GM23338 (cell line): ENCODE results near the gene HNRNPF. TPM values are rescaled to one million over a fixed set of nuclear protein-coding genes. Genes with fewer than 3 reads are reported as not detected.

Experiments used
- ATAC-seq: fragments of 200-7000 bp; cut with Tn5 transposase; 3 replicates; pipeline ENCODE4 v1.9.1; 2020
- DNase-seq: peaks from one replicate; pipeline ENCODE4 v3.0.0-alpha.2; 2015; ENCODE audit warnings: low spot score
- H2AFZ ChIP-seq: fragments of 200-600 bp; sonication (generic); 2 replicates; pipeline ENCODE4 v1.8.0; 2016; ENCODE audit warnings: antibody characterized with exemption, mild to moderate bottlenecking, moderate library complexity
- H3F3A ChIP-seq: fragments of 200-600 bp; sonication (generic); replicated peaks from 2 replicates; pipeline ENCODE4 v1.8.0; 2017; ENCODE audit warnings: antibody characterized with exemption, mixed run types, low read depth
- H3K27ac ChIP-seq: fragments of 200-600 bp; sonication (generic); 2 replicates; pipeline ENCODE4 v1.6.1; 2016; ENCODE audit warnings: low read depth
- H3K27me3 ChIP-seq: fragments of 200-600 bp; sonication (generic); 2 replicates; pipeline ENCODE4 v1.8.0; 2016; ENCODE audit warnings: mild to moderate bottlenecking, mixed run types, moderate library complexity; ENCODE audit not compliant: insufficient read depth
- H3K36me3 ChIP-seq: fragments of 200-600 bp; sonication (generic); 2 replicates; pipeline ENCODE4 v1.8.0; 2016; ENCODE audit warnings: mild to moderate bottlenecking; ENCODE audit not compliant: insufficient read depth
- H3K4me1 ChIP-seq: fragments of 200-600 bp; sonication (generic); 2 replicates; pipeline ENCODE4 v1.8.0; 2016; ENCODE audit warnings: mild to moderate bottlenecking, moderate library complexity; ENCODE audit not compliant: insufficient read depth
- H3K4me2 ChIP-seq: fragments of 200-600 bp; sonication (generic); 2 replicates; pipeline ENCODE4 v1.7.1; 2017; ENCODE audit warnings: mixed run types
- H3K4me3 ChIP-seq: fragments of 200-600 bp; sonication (generic); 2 replicates; pipeline ENCODE4 v1.6.1; 2016; ENCODE audit warnings: mixed run types
- H3K79me2 ChIP-seq: fragments of 200-600 bp; sonication (generic); replicated peaks from 2 replicates; pipeline ENCODE4 v1.8.0; 2017; ENCODE audit warnings: mild to moderate bottlenecking; ENCODE audit not compliant: insufficient read depth
- H3K9me2 ChIP-seq: fragments of 200-600 bp; sonication (generic); 2 replicates; pipeline ENCODE4 v1.8.0; 2017; ENCODE audit not compliant: insufficient read depth
- H4K20me1 ChIP-seq: fragments of 200-600 bp; sonication (generic); replicated peaks from 2 replicates; pipeline ENCODE4 v1.8.0; 2017; ENCODE audit warnings: mild to moderate bottlenecking; ENCODE audit not compliant: insufficient read depth
- H3K27ac Mint-ChIP-seq: 2 replicates; pipeline ENCODE4 v1.8.0; 2020; ENCODE audit warnings: inconsistent platforms, mild to moderate bottlenecking, moderate library complexity, mixed read lengths
- H3K27me3 Mint-ChIP-seq: 3 replicates; pipeline ENCODE4 v1.8.0; 2022; ENCODE audit warnings: low read depth, mild to moderate bottlenecking, moderate library complexity, mixed read lengths, inconsistent platforms; ENCODE audit not compliant: insufficient read depth, poor library complexity
- H3K36me3 Mint-ChIP-seq: 3 replicates; pipeline ENCODE4 v1.8.0; 2021; ENCODE audit warnings: low read depth, mild to moderate bottlenecking, inconsistent platforms, moderate library complexity, mixed read lengths
- H3K4me1 Mint-ChIP-seq: 3 replicates; pipeline ENCODE4 v1.8.0; 2020; ENCODE audit warnings: mild to moderate bottlenecking, inconsistent platforms, mixed read lengths
- H3K4me3 Mint-ChIP-seq: 3 replicates; pipeline ENCODE4 v1.8.0; 2021; ENCODE audit warnings: moderate library complexity, mild to moderate bottlenecking, inconsistent platforms, mixed read lengths
- H3K9me3 Mint-ChIP-seq: 3 replicates; pipeline ENCODE4 v1.8.0; 2020; ENCODE audit warnings: moderate library complexity, mild to moderate bottlenecking, inconsistent platforms, mixed read lengths
- CREB1 ChIP-seq: fragments of 250-450 bp; sonication (Bioruptor Pico); IDR thresholded peaks from 2 replicates; pipeline ENCODE4 v1.5.0; 2020; ENCODE audit warnings: low read depth, mild to moderate bottlenecking, moderate library complexity
- CTCF ChIP-seq, 2 experiments: fragments of 200-600 bp in 1 of 2; sonication (generic) in 1 of 2; conservative IDR thresholded peaks; 2 replicates each; pipeline versions ENCODE4 v1.5.1 to v1.6.1; 2016 to 2017; ENCODE audit warnings: antibody characterized with exemption in 2 of 2, low read depth in 2 of 2, mild to moderate bottlenecking in 2 of 2, moderate library complexity in 1 of 2
- ETS1 ChIP-seq: IDR thresholded peaks from 2 replicates; pipeline ENCODE4 v1.6.1; 2016; ENCODE audit warnings: antibody characterized with exemption
- NANOG ChIP-seq: IDR thresholded peaks from 2 replicates; pipeline ENCODE4 v1.6.1; 2016; ENCODE audit warnings: antibody characterized with exemption, borderline replicate concordance
- REST ChIP-seq: IDR thresholded peaks from one replicate; pipeline ENCODE4 v1.6.1; 2018; ENCODE audit warnings: antibody characterized with exemption; ENCODE audit not compliant: unreplicated experiment
- ZNF114 ChIP-seq: fragments of 250-450 bp; sonication (Bioruptor Pico); IDR thresholded peaks from 2 replicates; pipeline ENCODE4 v1.5.0; 2020; ENCODE audit warnings: mild to moderate bottlenecking, moderate library complexity
- ZNF331 ChIP-seq: fragments of 250-450 bp; sonication (Bioruptor Pico); IDR thresholded peaks from 2 replicates; pipeline ENCODE4 v1.5.0; 2020; ENCODE audit warnings: low read depth, mild to moderate bottlenecking, moderate library complexity
- polyA plus RNA-seq: library from polyadenylated mRNA; unstranded; fragments of >200 nt; fragmentation: Nextera tagmentation; extraction: Ambion mirVana; gene quantifications from 2 replicates; pipeline ENCODE4 v1.2.1, GENCODE V29; 2016
- total RNA-seq: library from RNA; depleted of rRNA; stranded (reverse); fragments of >200 nt; shearing (Covaris generic); gene quantifications from 2 replicates; pipeline ENCODE4 v1.2.3, GENCODE V29; 2014

Gene HNRNPF
- total and polyA plus RNA-seq, 2 experiments from 2014 or later: 210 to 378 TPM

GRCh38 chr10:43362191-43362839 is 46.7 kb downstream of the HNRNPF start (continued):
- peak; percentile 39 to 52 for TF ChIP-seq CTCF (conservative IDR thresholded peaks at IDR 0.05; ENCODE audit: low read depth in 2 of 2)
- TF ChIP-seq ZNF331: no peak

- Histone ChIP-seq H3K79me2 (no peaks in the 10 kb centered on the region), H3K9me2 (no peaks in the 10 kb centered on the region), H3F3A (no peaks in the 10 kb centered on the region), H2AFZ (peak overlapping the region; percentile 86), H3K27ac (no peak overlapping the region), H3K4me3 (peak overlapping the region; percentile 73), H3K36me3 (no peaks in the 10 kb centered on the region), H3K4me2 (peak overlapping the region; percentile 85), H3K27me3 (no peaks in the 10 kb centered on the region), H3K4me1 (no peaks in the 10 kb centered on the region), H4K20me1 (no peaks in the 10 kb centered on the region)
- peak; percentile 8; the same call in 2 of the 3 replicates for ATAC-seq
- H3K36me3 Mint-ChIP-seq: no peaks in the 10 kb centered on the region
- peaks cover 21% of the 10 kb centered on the region for H3K27me3 Mint-ChIP-seq
- H3K4me3 Mint-ChIP-seq: peak overlapping the region; percentile 87
- peak overlapping the region; percentile 93 for H3K27ac Mint-ChIP-seq
- peaks cover 9% of the 10 kb centered on the region for H3K4me1 Mint-ChIP-seq
- DNase-seq: no peak
- no peaks in the 10 kb centered on the region; the same call in 1 of the 3 replicates for H3K9me3 Mint-ChIP-seq
- no peak for TF ChIP-seq REST
- no peak for TF ChIP-seq CTCF (conservative IDR thresholded peaks at IDR 0.05; ENCODE audit: low read depth in 2 of 2)
- TF ChIP-seq ZNF114 (CRISPR knock-in tag): no peak
- no peak for TF ChIP-seq ETS1
- no peak for TF ChIP-seq CREB1
- TF ChIP-seq ZNF331: no peak
- no peak for TF ChIP-seq NANOG
Observed at GRCh38 chr10:43361547-43362190, 47.3 kb downstream of the HNRNPF start.
